DMS 273 (cell line): ENCODE data around the gene SEC24C.
"Not testable (repeated sequence)": the region's sequence is repeated elsewhere in the genome, so short reads cannot be mapped to it uniquely, and the experiment has no call there.

Experiments used
- DNase-seq: peaks from one replicate; lab custom pipeline; 2025; ENCODE audit not compliant: unreplicated experiment; lab: John Stamatoyannopoulos, UW

SEC24C gene, protein sequence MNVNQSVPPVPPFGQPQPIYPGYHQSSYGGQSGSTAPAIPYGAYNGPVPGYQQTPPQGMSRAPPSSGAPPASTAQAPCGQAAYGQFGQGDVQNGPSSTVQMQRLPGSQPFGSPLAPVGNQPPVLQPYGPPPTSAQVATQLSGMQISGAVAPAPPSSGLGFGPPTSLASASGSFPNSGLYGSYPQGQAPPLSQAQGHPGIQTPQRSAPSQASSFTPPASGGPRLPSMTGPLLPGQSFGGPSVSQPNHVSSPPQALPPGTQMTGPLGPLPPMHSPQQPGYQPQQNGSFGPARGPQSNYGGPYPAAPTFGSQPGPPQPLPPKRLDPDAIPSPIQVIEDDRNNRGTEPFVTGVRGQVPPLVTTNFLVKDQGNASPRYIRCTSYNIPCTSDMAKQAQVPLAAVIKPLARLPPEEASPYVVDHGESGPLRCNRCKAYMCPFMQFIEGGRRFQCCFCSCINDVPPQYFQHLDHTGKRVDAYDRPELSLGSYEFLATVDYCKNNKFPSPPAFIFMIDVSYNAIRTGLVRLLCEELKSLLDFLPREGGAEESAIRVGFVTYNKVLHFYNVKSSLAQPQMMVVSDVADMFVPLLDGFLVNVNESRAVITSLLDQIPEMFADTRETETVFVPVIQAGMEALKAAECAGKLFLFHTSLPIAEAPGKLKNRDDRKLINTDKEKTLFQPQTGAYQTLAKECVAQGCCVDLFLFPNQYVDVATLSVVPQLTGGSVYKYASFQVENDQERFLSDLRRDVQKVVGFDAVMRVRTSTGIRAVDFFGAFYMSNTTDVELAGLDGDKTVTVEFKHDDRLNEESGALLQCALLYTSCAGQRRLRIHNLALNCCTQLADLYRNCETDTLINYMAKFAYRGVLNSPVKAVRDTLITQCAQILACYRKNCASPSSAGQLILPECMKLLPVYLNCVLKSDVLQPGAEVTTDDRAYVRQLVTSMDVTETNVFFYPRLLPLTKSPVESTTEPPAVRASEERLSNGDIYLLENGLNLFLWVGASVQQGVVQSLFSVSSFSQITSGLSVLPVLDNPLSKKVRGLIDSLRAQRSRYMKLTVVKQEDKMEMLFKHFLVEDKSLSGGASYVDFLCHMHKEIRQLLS

DNA sequence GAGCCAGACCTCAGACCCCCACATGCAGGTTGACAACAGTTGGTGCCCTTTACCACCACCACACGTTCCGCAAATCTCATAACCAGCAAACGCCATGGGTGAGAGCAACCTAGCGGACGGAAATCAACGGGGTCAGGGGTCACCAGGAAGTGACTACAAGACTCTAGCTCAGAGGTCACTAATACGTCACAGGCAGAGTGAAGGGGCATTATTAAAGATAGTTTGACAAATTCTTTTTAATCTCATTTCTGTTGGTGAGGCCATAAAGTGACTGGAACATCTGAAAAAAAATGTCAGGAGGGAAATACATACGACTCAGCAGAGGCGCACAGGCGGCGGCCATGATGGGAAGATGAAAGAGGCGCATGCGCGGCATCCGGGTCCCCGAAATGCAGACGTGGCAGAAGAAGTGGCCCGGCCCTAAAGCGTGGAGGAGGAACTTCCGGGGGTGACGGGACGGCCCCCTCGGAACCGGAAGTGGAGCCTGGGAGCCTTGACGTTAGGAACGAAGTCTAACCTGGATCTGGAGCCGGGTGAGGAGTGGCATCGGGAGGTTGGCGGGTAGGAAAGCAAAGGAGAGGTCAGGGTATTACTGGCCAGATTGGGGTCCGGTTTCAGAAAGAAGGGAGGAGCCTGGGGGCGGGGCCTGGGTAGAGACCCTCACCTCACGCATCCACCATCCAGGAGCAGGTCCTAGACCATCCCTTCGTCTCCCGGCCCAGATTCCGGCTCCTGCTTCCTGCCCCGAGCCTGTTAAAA lies at the start of gene SEC24C:
Gene SEC24C, plus strand, starts transcription at position 468 of the 759 bp plus-strand sequence. CDS start 2,461 bp downstream, outside the sequence.
- DNase-seq = peak; percentile 97

DNA sequence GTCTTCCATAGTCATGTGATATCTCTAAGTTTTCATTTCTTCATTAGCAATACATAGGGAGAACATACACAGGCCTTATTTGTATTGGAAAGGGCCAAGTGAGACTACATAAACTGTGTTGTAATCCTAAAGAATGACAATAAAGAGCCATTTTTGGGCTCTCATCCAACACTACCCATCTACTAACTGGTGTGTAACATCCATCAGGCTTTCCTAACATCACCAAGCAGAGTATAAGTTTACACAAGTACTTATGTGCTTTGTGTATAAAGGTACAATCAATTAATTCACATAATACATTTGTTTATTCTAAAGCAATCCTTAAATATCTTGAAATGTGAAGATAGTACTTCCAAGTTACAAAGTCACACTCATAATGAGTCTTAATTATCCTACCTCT lies 48.9 kb upstream of the SEC24C start:
- DNase-seq = not testable (repeated sequence)

DNA sequence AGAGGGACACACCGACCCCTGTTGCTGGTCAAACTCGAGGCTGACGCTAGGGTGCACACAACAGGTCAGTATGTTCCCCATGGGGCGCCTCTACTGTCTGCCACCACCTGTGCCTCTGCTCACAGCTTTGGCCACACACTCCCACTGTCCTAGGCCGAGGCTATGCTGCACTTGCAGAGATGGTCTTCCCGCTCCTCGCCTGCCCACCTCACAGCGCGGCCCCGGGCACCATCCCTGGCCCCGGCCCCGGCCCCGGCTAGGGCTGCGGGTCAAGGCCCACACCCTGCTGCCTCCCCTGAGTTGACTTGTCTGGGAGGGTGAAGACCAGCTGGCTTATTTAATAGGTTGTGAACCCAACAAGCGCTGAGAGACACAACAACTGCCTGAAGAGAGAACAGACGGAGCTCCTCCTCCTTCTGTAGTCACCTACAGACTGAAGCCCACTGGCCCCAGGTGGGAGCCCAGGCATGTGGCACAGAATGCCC lies 46.5 kb upstream of the SEC24C start, which contains the start of gene AGAP5:
Gene AGAP5, minus strand, starts transcription at position 435 of the 485 bp plus-strand sequence. Its CDS starts 354 bp downstream, at position 81.
- DNase-seq = not testable (repeated sequence)

DNA sequence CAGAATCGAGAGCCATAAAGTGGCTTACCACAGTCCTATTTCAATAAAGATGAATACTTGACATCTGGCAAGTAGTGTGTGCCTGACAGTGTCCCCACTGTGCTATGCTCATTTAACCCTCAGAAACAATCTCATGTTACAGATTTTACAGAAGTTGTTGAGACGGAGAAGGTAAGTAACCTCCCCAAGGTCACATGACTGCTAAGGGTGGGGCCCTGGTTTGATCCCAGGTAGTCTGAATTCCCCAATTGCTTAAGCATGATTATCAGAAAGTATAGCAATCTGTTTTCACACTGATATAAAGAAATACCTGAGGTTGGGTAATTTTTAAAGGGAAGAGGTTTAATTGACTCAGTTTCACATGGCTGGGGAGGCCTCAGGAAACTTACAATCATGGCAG lies 45.4 kb upstream of the SEC24C start:
- DNase-seq = not testable (repeated sequence)

DNA sequence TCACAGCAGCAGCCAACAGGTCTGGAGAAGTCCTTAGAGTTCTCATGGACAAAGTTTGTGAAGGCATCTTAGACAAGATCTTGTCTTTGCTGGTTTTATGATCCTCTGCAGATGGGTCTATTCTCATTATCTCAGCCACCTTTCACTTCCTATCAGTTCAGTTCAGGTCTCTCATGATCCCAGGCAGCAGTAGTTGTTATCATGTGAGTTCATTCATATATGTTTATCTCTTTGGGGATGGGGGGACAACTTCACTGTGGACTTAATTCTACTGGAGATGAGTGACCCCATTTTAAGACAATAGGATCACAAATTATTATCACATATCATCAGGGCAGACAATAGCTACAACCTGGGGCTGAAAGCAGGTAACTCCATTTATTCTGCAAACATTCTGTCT lies 40.2 kb upstream of the SEC24C start:
- not testable (repeated sequence) for DNase-seq

DNA sequence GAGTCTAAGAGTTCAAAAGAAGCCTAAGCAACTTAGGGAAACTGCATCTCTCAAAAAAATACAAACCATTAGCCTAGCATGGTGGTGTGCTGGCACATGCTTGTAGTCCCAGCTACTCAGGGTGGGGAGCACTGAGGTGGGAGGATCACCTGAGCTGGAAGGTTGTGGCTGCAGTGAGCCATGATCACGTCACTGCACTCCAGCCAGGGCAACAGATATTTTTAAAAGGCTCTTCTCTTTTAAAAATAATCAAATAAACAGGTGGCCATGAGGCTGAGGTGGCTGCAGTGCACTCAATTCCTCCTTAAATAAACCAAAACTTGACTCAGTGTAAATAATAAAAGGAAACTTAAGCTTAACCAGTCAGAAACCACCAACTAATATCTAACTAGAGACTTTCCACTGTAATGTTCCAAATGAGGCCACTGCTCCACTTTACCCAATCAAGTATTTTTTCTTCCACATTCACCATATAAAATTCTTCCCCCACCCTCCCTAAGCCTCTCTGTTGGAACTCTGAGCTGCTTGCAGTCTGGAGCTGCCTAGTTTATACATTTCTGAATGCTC lies 38.6 kb upstream of the SEC24C start:
- DNase-seq = not testable (repeated sequence)

DNA sequence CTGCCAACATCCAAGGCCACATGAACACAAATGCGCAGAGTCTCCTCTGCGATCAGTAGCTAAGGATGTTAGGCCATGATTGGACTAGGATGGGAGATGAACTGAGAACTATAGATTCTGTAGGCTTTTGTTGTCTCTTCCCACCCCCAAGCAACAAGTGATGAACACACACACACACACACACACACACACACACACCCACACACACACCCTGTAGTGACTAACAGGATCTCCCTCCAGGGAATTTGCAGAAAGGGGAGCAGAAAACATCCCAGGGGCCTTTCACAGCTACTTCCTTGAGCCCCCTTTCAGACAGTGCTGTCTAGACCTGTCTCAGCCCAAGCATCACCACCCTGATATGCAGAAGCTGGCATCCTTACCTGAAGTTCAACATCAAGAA lies 37.7 kb upstream of the SEC24C start:
- DNase-seq = not testable (repeated sequence)

DNA sequence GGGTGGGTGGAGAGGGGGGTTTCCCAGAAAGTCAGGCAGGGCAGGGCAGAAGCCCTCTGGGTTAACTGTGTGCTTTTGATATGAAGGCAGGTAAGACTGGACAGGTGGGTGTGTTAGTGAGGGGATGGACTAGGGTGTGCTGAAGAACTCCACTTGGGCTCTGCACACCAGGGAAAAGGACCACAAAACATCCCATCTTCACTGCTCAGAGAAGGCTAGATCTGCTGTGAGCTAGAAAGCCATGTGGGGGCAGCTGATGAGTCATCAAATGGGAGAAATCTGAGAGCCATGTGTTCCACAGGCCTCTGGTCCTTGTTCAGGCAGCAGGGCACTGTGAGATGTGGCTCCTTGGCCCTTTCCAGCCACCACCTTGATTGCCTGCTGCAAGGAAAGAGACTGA lies 36.5 kb upstream of the SEC24C start:
- DNase-seq = not testable (repeated sequence)

DNA sequence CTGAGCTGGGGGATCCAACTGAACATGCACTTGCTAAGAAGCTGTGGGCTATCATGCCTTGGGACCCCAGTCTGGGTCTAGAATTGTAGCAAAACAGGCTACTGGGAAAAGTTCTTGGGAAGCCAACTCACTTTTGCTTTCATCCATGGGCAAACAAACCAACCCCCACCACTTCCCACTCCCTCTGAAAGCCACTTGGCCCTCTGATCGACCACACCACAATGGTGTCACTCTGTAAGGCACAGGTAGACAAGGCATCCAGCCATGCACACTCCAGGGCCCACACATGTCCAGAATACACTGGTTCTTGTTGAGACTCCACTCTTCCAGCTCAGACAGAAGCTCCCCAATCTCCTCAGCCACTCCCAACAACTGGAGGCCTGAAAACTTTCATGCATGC lies 36.0 kb upstream of the SEC24C start:
- not testable (repeated sequence) for DNase-seq

DNA sequence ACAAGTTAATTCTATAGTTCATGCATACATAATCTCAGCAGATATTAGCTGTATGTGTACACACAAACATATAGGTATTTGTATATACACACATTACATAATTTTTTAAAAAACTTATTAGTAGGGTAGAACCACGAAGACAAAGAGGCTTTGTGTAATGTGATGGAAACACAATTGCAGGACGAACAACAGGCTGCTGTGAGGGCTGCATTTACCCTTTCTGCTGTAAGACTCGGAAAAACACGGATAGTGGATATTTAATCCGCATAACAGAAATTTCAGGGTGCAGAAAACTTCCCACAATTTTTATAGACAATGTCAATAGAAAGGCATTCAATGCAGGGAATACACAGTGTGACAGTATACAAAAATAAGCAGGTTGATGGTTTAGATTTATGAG lies 32.5 kb upstream of the SEC24C start:
- DNase-seq = not testable (repeated sequence)

DNA sequence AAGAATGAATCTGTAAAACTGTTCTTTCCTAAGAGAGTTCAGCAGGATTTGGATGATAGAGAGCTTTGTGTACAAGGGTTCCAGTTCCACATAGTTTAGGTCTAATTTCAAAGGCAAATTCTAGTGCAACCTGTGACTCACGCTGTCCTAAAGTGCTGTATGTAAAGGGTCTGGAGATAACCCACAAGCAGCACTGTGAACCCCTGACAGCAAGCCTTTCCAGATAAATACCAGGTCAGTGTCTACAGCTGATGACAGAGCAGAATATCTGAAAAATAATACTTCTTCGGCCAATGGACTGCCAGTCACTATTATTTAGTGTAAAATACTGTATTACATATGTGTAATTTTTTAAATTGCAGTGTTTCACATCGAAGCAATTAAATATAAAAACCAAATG lies 30.3 kb upstream of the SEC24C start:
- not testable (repeated sequence) for DNase-seq

DNA sequence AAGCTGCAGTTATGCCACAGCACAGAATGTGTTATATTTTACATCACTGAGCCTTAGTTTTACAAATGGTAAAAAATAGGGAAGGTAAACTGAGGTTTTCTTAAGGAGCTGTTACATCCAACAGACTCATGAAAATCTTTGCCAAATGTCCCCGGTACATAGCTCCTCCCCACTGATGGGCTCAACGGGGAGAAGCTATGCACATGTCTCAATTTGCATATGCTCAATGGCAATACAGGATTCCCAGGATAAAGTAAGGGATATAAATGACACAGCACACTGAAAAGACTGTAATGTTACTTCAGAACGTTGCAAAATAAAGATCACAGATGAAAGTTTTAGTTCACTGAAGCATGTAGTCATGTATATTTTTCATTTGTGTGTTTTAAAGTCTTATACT lies 29.7 kb upstream of the SEC24C start:
- not testable (repeated sequence) for DNase-seq

DNA sequence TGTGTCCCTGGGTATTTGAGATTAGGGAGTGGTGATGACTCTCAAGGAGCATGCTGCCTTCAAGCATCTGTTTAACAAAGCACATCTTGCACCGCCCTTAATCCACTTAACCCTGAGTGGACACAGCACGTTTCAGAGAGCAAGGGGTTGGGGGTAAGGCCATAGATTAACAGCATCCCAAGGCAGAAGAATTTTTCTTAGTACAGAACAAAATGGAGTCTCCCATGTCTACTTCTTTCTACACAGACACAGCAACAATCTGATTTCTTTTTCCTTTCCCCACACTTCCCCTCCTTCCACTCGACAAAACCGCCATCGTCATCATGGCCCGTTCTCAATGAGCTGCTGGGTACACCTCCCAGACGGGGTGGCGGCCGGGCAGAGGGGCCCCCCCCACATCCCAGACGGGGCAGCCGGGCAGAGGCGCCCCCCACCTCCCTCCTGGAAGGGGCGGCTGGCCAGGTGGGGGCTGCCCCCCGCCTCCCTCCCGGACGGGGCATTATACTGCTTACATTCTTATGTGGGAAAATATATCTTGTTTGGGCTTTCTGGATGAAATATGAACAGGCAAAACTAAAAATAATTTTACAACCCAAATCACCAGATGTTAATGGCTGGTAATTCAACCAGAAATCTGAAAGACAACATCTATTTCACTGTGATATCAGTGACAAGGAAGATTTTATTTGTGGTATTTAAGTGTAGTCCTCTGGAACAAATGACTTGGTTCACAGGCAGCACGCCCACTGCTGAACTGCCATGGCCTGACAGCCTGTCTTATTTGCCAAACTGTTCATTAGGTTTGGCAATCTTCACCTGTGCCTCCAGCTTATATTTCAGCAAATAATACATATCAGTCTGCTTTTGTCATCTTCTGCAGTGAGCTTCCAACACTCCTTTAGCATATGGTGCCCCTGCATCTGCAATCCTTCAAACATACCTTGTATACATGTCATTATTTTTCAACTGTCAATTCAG lies 28.7 kb upstream of the SEC24C start:
- not testable (repeated sequence) for DNase-seq

DNA sequence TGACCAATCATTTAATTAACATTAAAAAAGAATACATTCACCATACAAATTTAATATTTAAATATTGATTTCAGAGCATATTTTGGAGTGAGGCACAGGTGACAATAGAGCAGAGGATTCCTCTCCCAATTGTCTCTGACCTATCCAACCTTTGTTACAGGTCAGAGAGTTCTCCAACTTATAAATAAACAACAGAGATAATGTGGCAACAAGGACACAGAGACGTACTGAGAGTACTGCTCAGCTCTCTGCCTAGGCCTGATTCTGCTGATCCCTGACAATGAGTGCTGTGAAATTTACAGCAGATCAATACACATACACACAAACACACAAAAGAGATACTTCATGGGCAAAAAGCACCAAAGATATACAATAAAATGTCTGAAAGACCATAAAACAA lies 27.9 kb upstream of the SEC24C start:
- no peak for DNase-seq

DNA sequence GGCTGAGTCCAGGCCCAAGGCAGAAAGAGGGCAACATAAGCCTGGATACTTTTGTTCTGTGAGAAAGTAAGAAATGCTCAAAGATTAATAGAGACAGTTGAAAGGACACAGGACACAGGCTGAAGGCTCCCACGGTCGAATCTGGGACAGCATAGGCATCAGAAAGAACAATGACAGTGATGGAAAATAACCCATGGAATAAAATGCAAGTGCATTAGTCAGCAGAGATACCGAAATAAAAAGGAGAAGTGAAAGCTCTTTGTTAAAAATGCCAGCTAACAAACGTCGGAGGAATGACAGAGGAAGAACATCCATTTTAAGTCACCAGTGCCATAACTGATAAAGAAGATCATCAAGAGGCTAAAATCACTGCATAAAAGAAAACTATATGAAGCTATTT lies 26.6 kb upstream of the SEC24C start:
- DNase-seq = no peak

DNA sequence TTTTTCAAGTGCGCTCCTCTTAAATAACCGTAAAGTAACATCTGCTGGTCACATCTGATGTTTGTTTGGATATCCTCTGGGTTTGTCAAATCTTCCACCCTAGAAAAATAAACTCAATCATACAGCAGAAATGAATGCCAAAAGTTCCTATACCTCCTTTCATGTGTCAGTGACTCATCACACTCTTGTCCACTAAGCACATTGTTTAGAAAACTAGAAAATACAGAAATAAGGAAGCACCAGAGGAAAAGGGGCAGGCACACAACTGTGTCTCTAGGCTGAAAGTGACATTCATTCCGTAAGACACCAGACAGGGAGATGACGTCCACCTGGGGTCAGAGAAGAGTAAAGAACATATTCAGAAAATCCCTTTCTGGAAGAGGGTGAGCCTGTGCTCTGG lies 23.6 kb upstream of the SEC24C start:
- DNase-seq = not testable (repeated sequence)

DNA sequence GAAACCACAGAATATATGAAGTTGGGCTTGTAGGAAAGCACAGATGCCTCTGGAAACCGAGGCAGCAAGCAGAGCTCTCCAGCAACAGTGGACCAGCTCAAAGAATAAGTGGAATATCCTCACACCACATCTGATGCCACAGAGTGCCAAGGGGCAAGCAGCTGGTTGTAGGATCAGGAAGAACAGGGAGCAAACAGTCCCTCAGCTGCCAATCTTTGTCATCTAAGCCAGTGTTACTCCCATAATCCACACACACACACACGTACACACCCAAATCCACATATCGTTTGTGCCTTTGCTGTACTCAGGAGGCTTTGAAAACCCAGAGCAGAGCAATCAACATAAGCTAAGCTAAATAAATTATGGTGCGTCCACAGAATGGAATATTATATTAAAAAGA lies 20.7 kb upstream of the SEC24C start:
- no peak for DNase-seq

DNA sequence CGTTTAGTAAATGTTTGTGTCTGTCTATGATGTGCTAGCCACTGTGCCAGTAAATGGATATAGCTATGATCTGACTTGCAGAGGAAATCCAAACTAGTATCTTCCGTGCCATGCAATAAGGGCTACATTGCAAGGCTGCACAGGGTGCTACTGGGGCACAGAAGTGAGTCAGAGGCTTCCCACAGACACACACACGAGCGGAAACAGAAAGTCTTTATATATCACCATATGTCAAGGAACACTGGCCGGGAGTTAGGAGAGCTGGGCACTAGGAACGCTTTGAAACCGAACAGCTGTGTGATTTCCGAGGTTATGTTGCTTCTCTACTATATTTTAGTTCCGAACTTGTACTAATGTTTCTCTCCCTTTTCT lies 14.4 kb upstream of the SEC24C start:
- DNase-seq = peak; percentile 38
